Activated T-cell treated with anti-CD3 and anti-CD28 coated beads for 4 hours (primary cell): ENCODE measurements around the gene LRRFIP1.
"Not testable (repeated sequence)": the region's sequence is repeated elsewhere in the genome, so short reads cannot be mapped to it uniquely, and the experiment has no call there.

Experiments used
- DNase-seq: peaks from one replicate; pipeline ENCODE4 v3.0.0-alpha.2; 2020

LRRFIP1 gene, protein sequence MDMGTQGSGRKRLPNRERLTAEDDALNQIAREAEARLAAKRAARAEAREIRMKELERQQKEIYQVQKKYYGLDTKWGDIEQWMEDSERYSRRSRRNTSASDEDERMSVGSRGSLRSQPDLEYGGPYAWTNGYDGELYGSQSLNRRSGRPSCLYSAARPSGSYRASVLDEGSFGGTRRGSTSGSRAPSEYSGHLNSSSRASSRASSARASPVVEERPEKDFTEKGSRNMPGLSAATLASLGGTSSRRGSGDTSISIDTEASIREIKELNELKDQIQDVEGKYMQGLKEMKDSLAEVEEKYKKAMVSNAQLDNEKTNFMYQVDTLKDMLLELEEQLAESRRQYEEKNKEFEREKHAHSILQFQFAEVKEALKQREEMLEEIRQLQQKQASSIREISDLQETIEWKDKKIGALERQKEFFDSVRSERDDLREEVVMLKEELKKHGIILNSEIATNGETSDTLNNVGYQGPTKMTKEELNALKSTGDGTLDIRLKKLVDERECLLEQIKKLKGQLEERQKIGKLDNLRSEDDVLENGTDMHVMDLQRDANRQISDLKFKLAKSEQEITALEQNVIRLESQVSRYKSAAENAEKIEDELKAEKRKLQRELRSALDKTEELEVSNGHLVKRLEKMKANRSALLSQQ

DNA sequence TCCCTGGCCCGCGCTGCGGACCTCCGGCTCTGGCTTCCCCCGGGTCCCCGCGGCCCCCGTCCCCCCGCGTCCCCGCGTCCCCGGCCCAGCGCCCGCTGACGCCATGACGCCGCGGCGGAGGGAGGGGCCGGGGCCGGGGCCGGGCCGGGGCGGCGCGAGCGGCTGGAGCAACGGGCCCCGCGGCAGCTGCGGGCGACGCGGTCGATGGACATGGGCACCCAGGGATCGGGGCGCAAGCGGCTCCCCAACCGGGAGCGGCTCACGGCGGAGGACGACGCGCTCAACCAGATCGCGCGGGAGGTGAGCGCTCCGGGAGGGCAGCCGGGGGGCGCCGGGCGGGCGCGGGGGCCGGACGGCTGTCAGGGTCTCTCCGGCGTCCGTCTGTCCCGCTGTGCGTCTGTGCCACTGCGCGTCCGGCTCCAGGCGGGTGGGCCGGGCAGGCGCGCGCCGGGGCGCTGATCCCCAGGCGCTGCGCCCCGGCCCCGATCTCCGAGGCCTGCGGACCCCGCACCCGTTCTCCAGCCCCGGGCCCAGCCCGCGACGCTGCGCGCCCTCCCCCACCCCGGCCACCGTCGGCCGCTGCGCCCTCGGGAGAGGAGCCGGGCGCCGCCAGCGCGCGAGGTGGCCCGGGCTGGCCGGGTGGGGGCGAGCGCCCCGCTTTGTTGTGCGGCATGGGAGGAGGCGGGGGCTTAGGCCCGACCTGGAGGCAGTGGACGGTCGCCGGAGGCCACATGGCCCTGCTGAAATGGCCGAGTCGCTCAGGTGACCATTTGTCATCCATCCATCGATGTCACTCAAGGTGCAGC lies at the start of gene LRRFIP1:
LRRFIP1 (plus strand) TSS at position 147 of the 806 bp plus-strand sequence; CDS start at position 205, 58 bp downstream.
- no peak for DNase-seq

GRCh38 chr2:237577956-237578870 lies 49.2 kb upstream of the LRRFIP1 start:
- DNase-seq: no peak

DNA sequence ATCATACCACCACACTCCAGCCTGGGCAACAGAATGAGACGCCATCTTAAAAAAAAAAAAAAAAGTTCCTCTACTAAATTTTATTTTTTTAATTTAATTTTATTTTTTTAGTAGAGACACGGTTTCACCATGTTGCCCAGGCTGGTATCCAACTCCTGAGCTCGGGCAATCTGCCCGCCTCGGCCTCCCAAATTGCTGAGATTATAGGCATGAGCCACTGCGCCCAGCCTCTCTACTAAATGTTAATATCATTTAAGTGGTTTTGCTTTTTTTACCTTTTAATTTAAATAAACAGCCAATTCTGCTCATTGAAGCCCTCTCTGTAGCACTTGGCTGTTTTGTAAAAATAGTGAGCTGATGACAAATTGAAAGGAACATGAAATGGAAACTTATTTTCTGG lies 46.1 kb upstream of the LRRFIP1 start:
- no peak for DNase-seq

- DNase-seq: peak; percentile 17
Observed at GRCh38 chr2:237581751-237582746, 45.3 kb upstream of the LRRFIP1 start.

- DNase-seq: no peak
Observed at GRCh38 chr2:237583385-237584295, 43.7 kb upstream of the LRRFIP1 start.

DNA sequence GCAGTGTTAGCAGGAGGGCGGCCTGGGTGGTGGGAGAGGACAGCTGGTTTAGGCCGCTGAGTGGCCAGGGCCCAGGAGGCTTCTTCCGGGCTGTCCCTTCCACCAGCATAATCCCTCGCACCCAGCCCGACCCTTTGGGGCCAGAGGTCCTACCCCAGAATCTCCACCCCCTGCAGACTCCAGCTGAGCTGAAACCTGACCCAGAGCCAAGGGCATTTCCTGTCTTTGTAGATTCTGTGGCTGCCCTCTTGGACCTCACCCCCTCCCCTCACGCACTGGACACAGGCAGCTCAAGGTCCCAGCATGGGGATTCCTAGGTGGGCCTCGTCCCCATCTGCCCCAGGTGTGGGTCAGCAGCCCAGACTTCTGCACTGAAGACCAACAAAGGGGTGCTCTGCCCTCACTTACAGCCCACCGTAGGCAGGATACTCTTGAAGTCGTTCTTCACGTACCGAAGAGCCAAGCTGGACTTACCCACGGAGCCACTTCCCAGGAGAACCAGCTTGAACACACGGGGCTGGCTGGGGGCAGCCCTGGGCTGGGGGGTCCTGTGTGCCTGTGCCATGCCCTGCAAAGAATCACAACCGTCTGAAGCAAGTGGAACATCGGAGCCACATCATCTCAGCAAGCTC lies 41.7 kb upstream of the LRRFIP1 start:
- no peak for DNase-seq

DNA sequence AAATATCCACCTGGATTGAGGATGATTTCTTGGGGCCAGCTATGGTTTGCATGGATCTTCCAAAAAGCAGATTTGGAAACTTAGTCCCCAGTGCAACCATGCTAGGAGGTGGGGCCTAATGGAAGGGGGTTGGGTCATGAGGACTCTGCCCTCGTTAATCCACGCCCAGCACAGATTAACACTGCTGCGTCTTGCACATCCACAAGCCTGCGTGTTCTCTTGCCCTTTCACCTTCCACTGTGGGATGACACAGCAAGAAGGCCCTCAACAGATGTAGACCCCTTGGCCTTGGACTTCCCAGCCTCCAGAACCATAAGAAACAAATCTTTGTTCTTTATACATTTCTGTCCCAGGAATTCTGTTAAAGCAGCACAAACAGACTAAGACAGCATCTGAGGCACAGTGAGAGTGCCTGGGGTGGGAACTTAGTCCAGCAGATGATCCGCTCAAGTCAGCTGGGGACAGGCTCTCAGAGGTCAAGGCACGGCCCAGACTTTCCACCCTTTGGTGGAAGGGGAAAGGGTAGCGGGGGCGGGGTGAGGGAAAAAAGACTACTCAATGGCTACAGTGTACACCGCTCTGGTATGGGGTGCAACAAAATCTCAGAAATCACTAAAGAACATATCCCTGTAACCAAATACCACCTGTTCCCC lies 39.2 kb upstream of the LRRFIP1 start:
- no peak for DNase-seq

GRCh38 chr2:237590272-237591140 lies 36.9 kb upstream of the LRRFIP1 start, which contains the start of gene RAB17:
Gene RAB17 (minus strand): TSS chr2:237590734. CDS start chr2:237586154, 4,580 bp downstream.
- DNase-seq: no peak

- no peak for DNase-seq
Observed at GRCh38 chr2:237591141-237591881, 36.1 kb upstream of the LRRFIP1 start.

- DNase-seq: no peak
Observed at GRCh38 chr2:237592425-237592980, 34.9 kb upstream of the LRRFIP1 start.

GRCh38 chr2:237593036-237593435 lies 34.4 kb upstream of the LRRFIP1 start:
- DNase-seq: no peak

DNA sequence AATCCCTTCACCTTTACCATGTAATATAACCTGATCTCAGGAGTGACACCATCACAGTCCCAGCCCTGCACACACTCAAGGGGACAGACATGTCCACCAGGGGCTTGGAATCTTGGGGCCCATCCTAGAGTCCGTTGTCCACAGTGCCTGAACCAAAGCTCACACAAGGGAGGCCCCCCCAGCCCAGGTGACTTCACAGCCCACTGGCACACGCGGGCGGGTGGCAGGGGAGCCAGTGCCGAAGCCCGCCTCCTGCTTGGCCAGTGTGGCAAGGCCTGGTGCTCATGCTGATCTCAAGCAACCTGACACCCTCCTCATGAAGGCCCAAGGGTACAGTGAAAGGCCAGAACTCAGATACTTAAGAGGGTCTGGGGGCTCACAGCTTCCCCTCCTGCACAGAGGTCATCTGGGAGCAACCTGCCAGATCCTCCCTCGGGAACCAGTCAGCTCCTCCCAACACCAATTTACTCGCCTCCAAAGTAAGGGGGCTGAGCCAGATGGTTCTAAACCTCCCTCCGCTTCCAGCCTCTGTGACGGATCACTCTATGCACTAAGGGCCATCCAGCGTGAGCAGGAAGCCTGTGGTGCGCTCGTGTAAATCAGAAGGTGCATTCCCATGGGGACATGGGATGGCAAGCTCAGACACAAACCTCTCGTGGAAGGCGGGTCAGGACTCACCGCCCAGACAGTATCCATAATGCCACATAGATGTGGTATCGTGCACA lies 33.6 kb upstream of the LRRFIP1 start:
- DNase-seq: no peak

GRCh38 chr2:237594514-237594871 lies 32.9 kb upstream of the LRRFIP1 start:
- DNase-seq: no peak

DNA sequence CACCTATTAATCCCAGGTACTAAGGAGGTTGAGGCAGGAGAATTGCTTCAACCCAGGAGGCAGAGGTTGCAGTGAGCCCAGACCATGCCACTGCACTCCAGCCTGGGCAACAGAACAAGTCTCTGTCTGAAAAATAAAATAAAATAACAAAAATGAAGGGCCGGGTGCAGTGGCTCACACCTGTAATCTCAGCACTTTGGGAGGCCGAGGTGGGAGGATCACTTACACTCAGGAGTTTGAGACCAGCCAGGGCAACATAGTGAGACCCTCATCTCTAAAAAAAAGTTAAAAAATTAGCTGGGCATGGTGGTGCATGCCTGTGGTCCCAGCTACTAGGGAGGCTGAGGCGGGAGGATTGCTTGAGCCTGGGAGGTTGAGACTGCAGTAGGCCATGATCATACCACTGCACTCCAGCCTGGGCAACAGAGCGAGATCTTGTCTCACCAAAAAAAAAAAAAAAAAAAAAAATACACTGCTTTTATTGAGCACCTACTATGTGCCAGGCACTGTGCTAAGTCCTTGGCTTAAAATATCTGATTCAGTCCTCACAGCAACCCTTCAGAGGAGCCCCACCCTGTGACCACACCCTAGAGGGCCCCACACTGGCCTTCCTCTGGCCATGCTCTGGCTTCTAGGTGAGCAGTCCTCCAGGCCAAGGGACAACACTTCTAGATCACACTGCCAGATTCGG lies 31.4 kb upstream of the LRRFIP1 start:
- DNase-seq: not testable (repeated sequence)

GRCh38 chr2:237596520-237597195 lies 30.7 kb upstream of the LRRFIP1 start:
- DNase-seq: no peak
